GM19467 (cell line): ENCODE data around the gene ZNF471.

Experiments used
- ATAC-seq: cut with Tn5 transposase; IDR thresholded peaks from one replicate; pipeline ENCODE4 v1.9.1; 2021; ENCODE audit warnings: mild to moderate bottlenecking, moderate library complexity; ENCODE audit not compliant: unreplicated experiment

The ZNF471 gene

GRCh38 chr19:56572589-56572988 lies 64.9 kb downstream of the ZNF471 start:
- no peak for ATAC-seq

- ATAC-seq, result no peak
Measured at GRCh38 chr19:56573914-56574313, 66.3 kb downstream of the ZNF471 start.

GRCh38 chr19:56577719-56578602 lies 70.3 kb downstream of the ZNF471 start:
- ATAC-seq, result no peak
